Stimulated activated CD4-positive, alpha-beta T cell treated with anti-CD3 and anti-CD28 coated beads, TNF-alpha, amount 100 ng/mL, for 1 hour (primary cell): ENCODE data around the gene DNM3.

Source experiments
- DNase-seq, 3 donors: peaks; one replicate each; pipeline ENCODE4 v3.0.0-alpha.2; 2020; ENCODE audit warnings: low read depth in 3 of 3, low spot score in 1 of 3

Gene DNM3

DNA sequence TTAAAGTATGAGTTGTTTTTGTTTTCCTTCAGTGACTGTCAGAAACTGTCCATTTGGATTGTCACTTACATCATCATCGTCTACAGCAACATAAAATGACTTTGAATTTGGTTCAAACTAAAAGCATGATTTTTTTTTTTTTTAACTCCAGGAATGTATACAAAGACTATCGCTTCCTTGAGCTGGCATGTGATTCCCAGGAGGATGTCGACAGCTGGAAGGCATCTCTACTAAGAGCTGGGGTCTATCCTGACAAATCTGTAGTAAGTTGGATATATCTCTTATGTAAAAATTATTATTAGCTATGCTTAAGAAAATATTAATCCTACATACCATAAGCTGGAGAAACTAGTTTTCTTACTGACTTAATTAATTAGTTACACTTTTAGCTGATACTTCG, 467.3 kb downstream of the DNM3 start:
- DNase-seq = no peak

DNA sequence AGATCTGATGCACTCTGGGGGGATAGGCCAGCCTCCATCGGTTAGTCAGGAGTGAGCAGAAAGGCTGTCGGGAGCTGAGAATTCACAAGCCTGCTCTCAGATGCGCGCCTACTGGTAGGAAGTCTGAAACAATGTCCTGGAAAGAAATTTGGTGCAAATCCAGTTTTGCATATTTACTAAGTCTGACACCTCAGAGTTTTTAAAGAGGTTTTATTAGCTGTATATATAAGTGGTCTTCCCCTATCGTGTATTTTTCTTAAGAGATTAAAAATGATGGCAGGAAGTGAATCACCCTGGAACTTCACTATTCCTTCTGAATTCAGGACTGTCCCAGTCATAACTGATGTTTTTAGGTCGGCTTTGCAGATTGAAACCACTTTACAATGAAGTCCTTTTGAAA, 479.4 kb downstream of the DNM3 start:
- DNase-seq = no peak

DNA sequence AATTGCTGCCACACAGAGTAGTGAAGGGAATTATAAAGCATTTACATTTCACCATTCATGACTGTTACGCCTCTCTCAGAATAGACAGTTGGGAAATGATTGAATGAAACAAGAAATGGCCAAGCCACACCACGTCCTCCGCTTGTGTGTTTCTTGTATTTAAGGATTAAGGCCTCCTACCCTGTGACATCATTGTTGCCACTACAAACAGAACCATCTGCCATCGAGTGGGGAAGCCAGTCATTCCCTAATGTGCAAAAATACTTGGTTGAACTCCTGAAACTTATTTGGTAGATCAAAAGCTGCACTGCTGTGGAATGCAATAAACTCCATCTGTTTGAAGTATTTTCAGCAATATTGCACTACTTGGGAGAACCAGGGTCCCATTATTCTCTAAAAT, 480.2 kb downstream of the DNM3 start:
- no peak for DNase-seq

DNA sequence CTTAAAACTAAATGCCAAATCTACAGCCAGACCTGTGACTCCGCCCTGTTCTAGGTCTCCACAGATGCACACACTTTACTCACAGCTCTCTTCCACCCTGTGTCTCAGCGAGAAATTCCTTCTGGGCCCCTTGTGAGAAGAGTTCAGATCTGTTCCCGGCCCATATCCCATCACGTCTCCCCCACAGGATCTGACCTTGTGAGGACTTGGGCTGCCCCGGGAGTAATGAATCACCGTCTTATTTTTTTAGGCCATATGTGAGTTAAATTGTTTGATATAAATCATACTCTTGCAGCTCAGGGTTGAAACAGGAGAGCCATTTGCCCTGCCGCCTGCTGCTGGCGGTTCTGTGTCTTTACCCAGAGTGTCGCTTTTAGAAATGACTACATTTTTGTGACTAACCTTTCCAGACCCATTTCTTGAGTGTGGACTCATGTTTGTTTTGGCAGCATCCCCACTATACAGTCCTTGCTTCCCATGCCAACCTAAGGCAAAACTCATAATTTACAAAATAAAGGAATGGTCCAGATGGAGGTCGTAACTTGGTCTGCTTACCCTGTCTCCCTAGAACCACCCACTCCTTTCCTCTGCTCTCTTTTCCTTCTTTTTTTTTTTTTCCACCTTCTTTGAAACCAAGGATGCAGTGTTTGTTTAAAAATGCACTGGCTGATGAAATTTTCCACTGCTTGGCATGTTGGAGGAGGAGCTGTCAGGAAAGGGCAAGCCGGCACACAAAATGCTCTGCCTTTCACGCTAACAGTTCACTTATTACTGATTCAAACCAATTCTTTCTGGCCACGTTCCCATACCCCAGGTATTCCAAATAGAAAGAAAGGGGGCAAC, 481.1 kb downstream of the DNM3 start:
- DNase-seq = no peak

DNA sequence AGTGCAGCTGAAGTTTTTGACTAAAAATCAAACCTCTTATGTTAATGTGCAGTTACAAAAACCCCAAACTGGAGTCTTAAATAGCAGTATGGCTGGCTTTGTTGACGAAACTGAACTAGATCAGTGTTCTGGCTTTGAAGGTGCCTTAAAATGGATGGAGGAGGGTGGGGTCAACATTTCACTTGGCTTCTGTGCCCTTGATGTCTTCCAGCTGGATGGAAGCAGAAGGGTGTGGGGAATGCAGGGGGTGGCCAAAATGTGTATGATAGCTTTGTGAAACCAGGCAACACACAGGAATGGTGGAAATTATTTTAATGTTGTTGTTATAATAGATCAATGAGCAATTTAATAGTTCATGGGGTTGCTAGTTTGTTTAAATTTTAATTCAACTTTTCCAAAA, 482.4 kb downstream of the DNM3 start:
- DNase-seq = no peak

DNA sequence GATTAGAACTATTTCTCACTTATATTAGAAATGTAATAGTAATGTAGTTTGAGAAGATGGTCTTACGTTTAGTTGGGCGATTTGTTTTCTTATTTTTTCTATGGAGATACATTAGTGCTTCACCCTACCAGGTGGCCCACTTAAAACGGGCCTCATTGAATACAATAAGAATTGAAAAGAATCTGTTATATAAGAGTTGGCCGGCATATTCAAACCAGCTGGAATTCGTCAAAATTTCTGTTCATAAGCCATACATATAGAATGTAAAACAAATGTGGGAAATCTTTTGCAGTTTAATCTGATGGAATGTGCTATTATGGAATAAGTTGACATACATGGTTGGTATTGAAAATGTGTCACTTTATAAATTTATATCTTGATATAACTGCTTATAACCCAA, 482.8 kb downstream of the DNM3 start:
- no peak for DNase-seq

DNA sequence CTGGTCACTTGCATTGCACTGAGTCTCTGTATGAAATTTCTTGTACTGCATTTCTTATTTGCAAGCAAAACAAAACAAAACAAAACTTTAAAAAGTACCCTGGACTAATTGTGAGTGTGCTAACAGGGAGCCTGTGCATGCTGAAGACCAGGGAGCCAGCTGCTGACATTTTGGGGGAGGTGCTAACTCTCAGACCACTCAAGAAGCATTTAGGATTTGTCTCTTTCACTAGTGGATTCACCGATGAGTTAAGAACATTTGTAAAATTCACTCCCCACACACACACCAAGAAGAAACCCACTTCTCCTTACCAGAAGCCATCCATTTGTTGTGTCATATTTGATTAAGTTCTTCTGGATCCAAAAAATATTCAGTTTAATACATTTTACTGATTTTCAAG, 483.5 kb downstream of the DNM3 start:
- DNase-seq = no peak

DNA sequence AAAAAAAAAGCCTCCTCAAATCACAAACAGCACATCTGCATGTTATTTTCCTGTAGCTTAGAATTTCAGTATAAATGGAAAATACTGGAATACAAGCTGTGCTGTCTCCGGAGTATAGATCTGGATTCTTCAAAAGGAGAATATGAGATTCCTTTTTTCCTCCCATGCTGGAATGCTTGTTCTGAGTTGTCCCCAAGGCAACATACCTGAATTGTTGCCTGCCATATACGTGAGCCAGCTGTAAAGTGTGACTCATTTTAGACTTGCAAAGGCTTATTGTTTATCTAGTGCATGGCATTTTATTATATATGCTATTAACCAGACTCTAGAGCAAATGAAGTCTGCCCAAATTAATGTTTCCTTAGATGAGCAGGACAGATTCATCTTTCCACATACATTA, 484.2 kb downstream of the DNM3 start:
- no peak for DNase-seq

DNA sequence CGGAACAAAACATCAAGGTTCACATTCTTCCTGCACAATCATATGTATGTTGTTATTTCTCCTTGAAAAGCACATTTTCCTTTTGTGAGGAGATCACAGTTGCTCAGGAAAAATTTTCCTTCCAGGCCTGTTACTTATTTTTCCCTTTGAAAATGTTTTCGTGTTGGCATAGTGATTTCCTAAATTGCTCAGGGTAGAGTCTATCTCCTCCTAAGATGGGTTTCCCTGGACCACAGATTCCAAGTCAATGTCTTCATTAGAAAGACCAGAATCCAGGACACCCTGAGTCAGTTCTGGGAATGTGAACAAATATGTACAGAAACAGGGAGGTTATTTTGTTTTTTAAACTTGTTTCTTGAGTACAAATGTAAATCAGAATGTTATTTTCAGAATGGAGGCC, 484.8 kb downstream of the DNM3 start:
- DNase-seq = no peak

DNA sequence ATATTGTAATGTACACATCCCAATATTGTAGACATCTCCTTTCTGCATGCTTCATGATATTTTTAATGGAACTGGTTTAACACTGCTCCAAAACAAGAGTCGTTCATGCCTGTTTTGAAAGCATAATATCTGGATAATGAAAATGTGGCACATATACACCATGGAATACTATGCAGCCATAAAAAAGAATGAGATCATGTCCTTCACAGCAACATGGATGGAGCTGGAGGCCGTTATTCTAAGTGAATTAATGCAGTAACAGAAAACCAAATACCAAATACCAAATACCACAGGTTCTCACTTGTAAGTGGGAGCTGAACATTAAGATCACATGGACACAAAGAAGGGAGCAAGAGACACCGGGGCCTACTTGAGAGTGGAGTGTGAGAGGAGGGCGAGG, 487.0 kb downstream of the DNM3 start:
- DNase-seq = no peak

DNA sequence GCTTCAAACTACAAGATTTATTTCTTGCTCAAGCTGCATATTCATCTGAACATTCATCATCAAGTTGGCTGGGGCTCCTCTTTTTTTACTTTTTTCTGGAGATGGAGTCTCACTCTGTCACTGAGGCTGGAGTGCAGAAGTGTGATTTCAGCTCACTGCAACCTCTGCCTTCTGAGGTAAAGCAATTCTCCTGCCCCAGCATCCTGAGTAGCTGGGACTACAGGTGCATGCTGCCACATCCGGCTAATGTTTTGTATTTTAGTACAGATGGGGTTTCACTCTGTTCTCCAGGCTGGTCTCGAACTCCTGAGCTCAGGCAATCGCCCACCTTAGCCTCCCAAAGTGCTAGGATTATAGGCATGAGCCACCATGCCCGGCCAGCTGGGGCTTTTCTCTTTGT, 490.9 kb downstream of the DNM3 start:
- DNase-seq = no peak

DNA sequence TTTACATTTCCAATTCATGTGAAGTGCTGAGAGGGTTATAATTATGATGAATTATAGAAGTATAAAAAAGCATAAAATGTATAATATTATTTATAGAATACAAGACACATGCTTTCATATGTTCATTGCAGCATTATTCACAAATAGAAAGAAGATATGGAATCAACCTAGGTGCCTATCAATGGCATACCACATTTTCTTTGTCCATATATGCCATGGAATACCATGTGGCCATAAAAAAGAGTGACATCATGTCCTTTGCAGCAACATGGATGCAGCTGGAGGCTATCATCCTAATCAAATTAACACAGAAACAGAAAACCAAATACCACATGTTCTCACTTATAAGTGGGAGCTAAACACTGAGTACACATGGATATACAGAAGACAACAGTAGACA, 494.1 kb downstream of the DNM3 start:
- DNase-seq = no peak

DNA sequence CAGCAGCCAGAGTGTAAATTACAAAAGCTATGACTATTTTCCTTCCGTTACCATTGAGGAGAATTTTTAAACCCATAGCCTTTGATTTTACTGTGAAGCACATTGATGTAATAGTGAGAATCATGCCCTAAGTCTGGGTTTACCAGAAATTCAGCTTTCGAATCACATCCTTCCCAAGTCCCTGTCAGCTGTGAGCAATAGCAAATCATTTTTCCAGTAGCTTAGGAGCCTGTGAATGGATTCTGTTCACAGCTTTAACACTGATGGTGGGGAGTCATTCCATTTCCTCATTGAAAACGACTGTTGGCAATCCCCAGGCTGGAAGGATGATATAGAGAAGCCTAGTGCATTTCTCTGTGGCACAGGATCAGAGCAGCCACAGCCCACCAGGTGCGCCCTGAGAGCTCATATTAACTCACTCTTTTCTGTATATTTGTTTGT, 497.0 kb downstream of the DNM3 start:
- no peak for DNase-seq

DNA sequence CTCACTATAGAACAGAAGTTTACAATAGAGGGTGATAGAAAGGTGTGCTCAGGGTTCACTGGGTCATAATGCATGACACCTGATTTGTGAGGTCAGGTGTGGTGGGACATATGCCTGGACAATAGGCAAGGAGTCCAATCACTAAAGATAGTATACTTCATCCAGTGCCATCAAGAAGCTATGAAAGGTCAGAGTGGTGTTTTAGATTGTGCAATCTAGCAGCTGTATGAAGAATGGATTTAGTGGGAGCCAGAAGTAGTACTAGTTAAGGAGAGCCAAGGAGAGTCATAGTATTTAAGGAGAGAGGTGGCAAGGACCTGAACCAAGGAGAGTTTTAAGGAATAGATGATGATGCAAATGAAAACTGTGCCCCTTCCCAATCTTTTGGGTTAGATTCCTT, 498.5 kb downstream of the DNM3 start:
- no peak for DNase-seq

DNA sequence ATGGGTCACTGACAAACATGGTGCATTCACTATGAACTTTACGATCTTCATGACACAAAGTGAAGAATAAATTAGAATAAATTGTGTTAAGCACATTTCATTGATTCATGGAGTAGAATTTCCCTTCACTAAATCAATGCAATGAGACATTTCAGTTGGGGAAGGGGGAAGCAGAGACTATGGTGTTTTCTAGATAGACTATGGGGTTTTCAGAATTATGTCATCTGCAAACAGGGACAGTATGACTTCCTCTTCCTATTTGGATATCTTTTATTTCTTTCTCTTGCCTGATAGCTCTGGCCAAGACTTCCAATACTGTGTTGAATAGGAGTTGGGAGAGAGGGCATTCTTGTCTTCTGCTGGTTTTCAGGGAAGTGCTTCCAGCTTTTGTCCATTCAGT, 499.2 kb downstream of the DNM3 start:
- DNase-seq = no peak

DNA sequence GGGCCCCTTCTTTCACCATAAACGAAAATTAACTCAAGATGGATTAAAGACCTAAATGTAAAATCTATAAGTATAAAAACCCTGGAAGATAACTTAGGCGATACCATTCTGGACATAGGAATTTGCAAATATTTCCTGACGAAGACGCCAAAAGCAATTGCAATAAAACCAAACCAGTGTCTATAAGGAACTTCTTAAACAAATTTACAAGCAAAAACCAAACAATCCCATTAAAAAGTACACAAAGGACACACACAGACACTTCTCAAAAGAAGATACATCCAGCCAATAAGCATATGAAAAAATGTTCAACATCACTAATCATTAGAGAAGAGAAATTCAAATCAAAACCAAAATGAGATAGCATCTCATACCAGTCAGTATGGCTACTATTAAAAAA, 500.4 kb downstream of the DNM3 start:
- DNase-seq = no peak

DNA sequence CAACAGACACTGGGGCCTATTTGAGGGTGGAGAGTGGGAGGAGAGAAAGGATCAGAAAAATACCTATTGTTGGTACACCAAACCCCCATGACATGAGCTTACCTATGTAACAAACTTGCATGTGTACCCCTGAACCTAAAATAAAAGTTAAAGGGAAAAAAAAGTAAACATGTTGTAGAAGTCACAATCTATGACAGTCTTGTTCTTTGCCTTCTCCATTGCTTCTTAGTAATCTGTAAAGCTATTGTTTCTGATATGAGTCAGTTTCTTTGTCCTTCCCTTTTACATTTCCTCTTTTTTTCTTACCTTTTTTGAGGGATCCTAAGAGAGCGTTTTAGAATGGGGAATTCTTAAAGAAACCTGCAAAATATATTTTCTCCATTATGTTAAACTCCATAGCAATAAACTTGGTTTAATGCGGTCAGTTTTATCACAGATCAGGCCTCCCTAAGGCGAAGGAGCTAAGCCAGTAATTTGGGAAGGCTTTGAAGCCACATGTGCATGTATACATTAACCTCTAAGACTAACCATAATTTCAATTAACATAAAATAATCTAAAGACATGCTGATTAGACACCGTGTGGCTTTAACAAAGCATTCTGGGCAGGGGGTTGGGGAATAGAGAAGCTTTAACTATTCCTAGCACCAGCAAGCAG, 501.4 kb downstream of the DNM3 start:
- DNase-seq = no peak

DNA sequence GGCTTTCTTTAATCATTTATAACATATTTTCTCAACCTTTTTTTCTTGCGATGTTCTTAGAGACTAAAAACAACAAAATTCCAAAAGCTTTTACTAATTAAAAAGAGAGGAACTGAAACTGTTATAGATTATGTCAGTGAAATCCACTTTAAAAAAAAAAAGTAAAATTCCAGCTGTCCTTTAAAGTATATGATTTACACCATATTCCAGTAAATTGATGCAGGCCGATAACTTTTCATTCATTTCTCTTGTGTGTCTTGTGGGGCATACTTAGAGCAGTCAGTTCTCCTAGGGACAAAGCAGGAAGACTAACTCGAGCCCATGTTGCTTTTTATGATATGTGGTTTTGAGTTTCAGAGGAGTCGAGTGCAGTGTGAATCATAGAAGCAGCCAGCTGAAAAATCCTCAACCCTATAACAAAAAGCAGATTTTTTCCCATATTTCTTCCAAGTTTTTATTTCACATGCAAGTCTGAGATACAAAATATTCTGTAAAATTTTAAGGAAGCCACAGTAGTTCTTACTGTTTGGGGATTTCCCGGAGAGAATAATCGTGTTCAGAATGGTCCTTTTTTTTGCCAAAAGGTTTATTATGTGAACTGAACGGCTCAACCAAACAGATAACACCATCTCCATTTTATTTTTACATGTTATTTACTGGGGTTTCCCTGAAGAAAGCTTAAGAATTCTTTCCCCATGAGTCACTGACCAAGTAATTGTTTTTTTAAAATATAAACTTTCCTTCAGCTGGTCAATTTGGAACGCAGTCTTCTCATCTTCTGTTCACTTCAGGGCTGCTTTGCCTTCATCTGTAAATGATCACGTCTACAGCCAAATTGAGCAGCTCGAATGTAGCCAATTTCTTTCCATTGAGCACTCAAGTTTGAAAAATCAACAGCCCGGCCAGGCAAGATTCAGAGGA, 502.2 kb downstream of the DNM3 start:
- no peak for DNase-seq

DNA sequence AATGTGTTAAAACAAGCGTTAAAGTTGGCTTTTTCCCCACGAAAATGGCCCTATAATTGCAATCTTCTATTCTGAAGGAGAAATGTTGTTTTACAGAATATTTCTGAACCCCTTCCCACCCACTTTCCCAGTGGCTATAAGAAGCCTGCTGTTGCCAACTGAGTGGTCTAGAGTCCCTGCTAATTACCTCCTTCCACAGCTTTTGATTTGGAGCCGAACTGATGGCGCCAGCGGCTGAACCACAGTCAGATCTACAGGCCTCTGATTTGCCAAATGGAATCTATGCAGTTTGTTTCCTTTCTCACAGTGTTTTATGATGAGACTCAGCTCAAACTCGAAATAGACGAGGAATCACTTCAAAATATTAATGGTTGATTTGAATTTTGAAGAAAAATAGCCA, 503.1 kb downstream of the DNM3 start:
- DNase-seq = no peak

DNA sequence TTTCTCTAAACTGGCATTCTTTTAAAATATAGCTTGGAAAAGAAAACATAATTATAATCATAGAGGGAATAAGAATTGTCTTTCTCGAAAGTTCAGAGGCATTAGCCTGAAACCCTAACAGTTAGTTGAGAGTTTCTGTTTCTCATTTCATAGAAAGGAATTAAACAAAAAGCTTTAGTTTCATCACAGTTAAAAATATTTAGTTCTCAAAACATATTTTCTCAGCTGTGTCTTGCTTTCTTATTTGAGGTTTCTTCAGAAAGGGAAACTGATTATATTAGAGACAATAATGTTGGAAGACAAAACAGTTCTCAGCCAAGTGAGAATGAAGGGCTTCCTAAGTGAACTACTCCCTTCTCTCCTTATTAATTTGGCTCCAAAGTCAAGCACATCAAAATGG, 503.8 kb downstream of the DNM3 start:
- DNase-seq = no peak

DNA sequence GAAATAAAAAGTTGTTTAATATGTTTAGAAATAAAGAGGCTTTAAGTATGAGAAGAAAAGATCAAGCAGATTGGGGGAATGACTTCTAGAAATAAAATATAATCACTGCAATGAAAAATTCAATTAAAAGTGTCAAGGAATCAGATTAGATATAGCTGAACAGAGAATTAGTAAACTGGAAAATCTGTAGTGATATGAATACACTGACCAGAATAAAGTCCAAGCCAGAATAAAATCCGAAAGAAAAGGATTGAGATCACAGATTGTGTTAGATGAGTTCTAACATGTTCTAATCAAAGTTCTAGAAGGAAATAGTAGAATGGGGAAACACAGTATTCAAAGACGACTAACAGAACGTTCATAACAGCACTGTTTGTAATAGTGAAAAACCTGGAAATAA, 506.1 kb downstream of the DNM3 start:
- no peak for DNase-seq

DNA sequence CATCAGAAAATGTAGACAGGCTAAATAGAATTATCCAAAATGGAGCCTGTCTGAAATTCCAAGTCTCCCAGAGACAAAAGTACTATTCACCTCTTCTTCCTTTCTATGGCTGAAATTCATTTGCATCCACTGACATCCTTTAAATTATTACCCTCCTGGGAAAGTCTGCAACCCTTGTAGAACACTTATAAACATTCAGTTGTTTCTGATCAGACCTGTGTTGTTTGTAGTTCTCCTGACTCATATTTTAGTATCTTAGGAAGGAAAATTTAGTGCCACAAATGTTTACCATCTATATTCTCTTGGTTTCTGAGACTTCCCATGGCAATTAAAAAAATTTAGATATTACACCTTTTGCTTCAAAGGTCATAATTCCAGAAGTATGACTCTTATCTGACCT, 509.6 kb downstream of the DNM3 start:
- DNase-seq = no peak
